CD4-positive, alpha-beta memory T cell (primary cell): Measurements from ENCODE around the gene C4orf54. TPM values are rescaled to one million over a fixed set of nuclear protein-coding genes. Genes with fewer than 3 reads are reported as not detected.

Experiments used
- CTCF ChIA-PET: fragments of 350-600 bp; sonication (Branson Sonifier 250); formaldehyde crosslinking; loops from one replicate; lab custom pipeline; 2021; ENCODE audit warnings: inconsistent platforms; ENCODE audit not compliant: partially characterized antibody; lab: Charles Lee
- POLR2A ChIA-PET: fragments of 350-600 bp; sonication (Branson Sonifier 250); formaldehyde crosslinking; loops from one replicate; lab custom pipeline; 2021; ENCODE audit not compliant: partially characterized antibody; lab: Charles Lee
- DNase-seq, 5 donors: peaks; one replicate each; pipeline versions ENCODE4 v3.0.0 to v3.0.0-alpha.2; 2020 to 2022; ENCODE audit warnings: mixed read lengths in 1 of 5
- H3K27ac ChIP-seq: one replicate; pipeline ENCODE4 v1.7.0; 2013; ENCODE audit warnings: low read depth, low read length
- H3K27me3 ChIP-seq: 2 replicates; pipeline ENCODE4 v1.7.0; 2013; ENCODE audit warnings: mild to moderate bottlenecking, low read length, moderate library complexity; ENCODE audit not compliant: insufficient read depth
- H3K36me3 ChIP-seq: 2 replicates; pipeline ENCODE4 v1.7.0; 2013; ENCODE audit warnings: mild to moderate bottlenecking, low read length, moderate library complexity; ENCODE audit not compliant: insufficient read depth
- H3K4me1 ChIP-seq: 2 replicates; pipeline ENCODE4 v1.7.0; 2013; ENCODE audit warnings: mild to moderate bottlenecking, low read length, moderate library complexity; ENCODE audit not compliant: insufficient read depth
- H3K4me3 ChIP-seq, 2 donors: one replicate each; pipeline ENCODE4 v1.7.0; 2013; ENCODE audit warnings: low read length in 2 of 2, mild to moderate bottlenecking in 1 of 2
- H3K9me3 ChIP-seq, 2 donors: one replicate each; pipeline ENCODE4 v1.7.0; 2013; ENCODE audit warnings: low read length in 2 of 2, control low read depth in 1 of 2; ENCODE audit not compliant: control insufficient read depth in 1 of 2
- H3K27ac Mint-ChIP-seq, 7 donors: one replicate each; pipeline ENCODE4 v1.8.0; 2020 to 2021; ENCODE audit warnings: mixed read lengths in 7 of 7, mild to moderate bottlenecking in 6 of 7, inconsistent platforms in 3 of 7, moderate library complexity in 3 of 7
- H3K27me3 Mint-ChIP-seq, 2 donors: one replicate each; pipeline ENCODE4 v1.8.0; 2020 to 2021; ENCODE audit warnings: mixed read lengths in 2 of 2
- H3K36me3 Mint-ChIP-seq, 2 donors: one replicate each; pipeline ENCODE4 v1.8.0; 2020 to 2021; ENCODE audit warnings: mixed read lengths in 2 of 2, inconsistent platforms in 1 of 2, mild to moderate bottlenecking in 1 of 2
- H3K4me1 Mint-ChIP-seq, 4 donors: one replicate each; pipeline ENCODE4 v1.8.0; 2020 to 2021; ENCODE audit warnings: mixed read lengths in 4 of 4, mild to moderate bottlenecking in 1 of 4
- H3K4me3 Mint-ChIP-seq, 8 donors: one replicate each; pipeline ENCODE4 v1.8.0; 2020 to 2021; ENCODE audit warnings: mixed read lengths in 8 of 8, mild to moderate bottlenecking in 7 of 8, moderate library complexity in 6 of 8, inconsistent platforms in 3 of 8
- H3K9me3 Mint-ChIP-seq, 8 donors: one replicate each; pipeline ENCODE4 v1.8.0; 2020 to 2021; ENCODE audit warnings: mixed read lengths in 8 of 8, mild to moderate bottlenecking in 5 of 8, inconsistent platforms in 3 of 8, moderate library complexity in 1 of 8
- intact Hi-C: fragments of 100-400 bp; cut with micrococcal nuclease; formaldehyde crosslinking; loops from one replicate; pipeline ENCODE4 v1.15.1; 2023
- polyA plus RNA-seq, 2 donors: library from polyadenylated mRNA; unstranded; fragments of 300-500 nt; fragmentation: Illumina TruSeq; gene quantifications; one replicate each; pipeline ENCODE4 v1.2.3, GENCODE V29; 2021
- total RNA-seq, 2 experiments: library from RNA; stranded (reverse); gene quantifications; one replicate each; pipeline ENCODE4 v1.2.3, GENCODE V29; 2021

The C4orf54 gene
- total and polyA plus RNA-seq, 4 experiments from 2014 or later: not detected

DNA sequence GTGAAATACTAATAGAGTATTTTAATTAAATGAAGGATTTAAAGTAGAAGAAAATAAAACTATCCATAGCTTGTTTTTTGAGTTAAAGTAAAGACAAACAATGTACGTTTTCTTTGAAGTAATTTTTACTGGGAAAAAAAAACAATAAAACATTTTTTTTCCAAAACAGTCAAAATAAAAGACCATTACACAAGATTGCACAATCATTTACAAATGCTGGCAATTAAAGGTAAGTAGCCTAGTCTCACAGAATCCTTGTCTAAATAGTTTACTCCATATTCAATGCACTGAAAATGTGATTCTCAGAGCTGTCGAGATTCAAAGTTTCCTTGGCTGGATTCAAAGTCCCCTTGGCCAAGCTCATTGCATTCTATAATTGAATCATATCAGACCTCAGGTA lies 21.2 kb downstream of the C4orf54 start:
- POLR2A ChIA-PET: no interaction called here

DNA sequence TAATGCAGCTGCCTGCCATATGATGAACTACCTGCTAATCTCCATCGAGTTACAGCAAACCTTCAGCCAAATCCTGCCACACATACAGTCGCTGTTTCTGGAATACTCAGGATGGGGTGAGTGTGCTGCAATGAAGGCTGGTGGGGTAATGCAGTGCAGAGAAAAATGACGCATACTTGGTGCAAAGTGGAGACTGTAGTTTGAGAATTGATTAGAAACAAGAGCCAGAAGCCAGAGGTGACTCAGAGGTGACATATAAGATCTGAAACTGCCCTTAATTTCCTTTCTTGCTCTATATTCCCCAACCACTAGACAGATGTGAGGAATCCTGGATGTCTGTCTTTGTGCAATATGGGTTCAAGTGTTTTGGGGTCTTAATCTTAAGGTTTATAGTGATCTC lies 22.0 kb downstream of the C4orf54 start:
- Histone ChIP-seq H3K4me3 (no peak overlapping the region), H3K27ac (no peak overlapping the region), H3K36me3 (no peaks in the 10 kb centered on the region), H3K4me1 (no peaks in the 10 kb centered on the region), H3K27me3 (no peaks in the 10 kb centered on the region), H3K9me3 (no peaks in the 10 kb centered on the region)
- no peak overlapping the region for H3K27ac Mint-ChIP-seq
- POLR2A ChIA-PET: no interaction called here
- CTCF ChIA-PET: interaction anchor here (0.6 kb wide), 1 partner anchor 1118 kb away, joined by 3 read pairs; no protein-coding TSS in a partner anchor
- no peak for DNase-seq
- H3K4me3 Mint-ChIP-seq: no peak overlapping the region
- no peaks in the 10 kb centered on the region for H3K9me3 Mint-ChIP-seq
- no peaks in the 10 kb centered on the region for H3K36me3 Mint-ChIP-seq
- intact Hi-C loops: no loop called here
- H3K27me3 Mint-ChIP-seq: peaks cover 0 to 4% of the 10 kb centered on the region in 2 donors
- H3K4me1 Mint-ChIP-seq: no peaks in the 10 kb centered on the region

More for the DNA sequence above, 21.2 kb downstream of the C4orf54 start:
- CTCF ChIA-PET: interaction anchor here (0.6 kb wide), 1 partner anchor 1119 kb away, joined by 3 read pairs; no protein-coding TSS in a partner anchor
- H3K27me3 Mint-ChIP-seq: peaks cover 0 to 6% of the 10 kb centered on the region in 2 donors
- Histone ChIP-seq H3K4me1 (no peaks in the 10 kb centered on the region), H3K27me3 (no peaks in the 10 kb centered on the region), H3K4me3 (no peak overlapping the region), H3K27ac (no peak overlapping the region), H3K36me3 (no peaks in the 10 kb centered on the region), H3K9me3 (no peaks in the 10 kb centered on the region)
- no peaks in the 10 kb centered on the region for H3K9me3 Mint-ChIP-seq
- no peak overlapping the region for H3K27ac Mint-ChIP-seq
- DNase-seq: no peak
- no peaks in the 10 kb centered on the region for H3K36me3 Mint-ChIP-seq
- H3K4me1 Mint-ChIP-seq: no peaks in the 10 kb centered on the region
- H3K4me3 Mint-ChIP-seq: no peak overlapping the region
- intact Hi-C loops: no loop called here

DNA sequence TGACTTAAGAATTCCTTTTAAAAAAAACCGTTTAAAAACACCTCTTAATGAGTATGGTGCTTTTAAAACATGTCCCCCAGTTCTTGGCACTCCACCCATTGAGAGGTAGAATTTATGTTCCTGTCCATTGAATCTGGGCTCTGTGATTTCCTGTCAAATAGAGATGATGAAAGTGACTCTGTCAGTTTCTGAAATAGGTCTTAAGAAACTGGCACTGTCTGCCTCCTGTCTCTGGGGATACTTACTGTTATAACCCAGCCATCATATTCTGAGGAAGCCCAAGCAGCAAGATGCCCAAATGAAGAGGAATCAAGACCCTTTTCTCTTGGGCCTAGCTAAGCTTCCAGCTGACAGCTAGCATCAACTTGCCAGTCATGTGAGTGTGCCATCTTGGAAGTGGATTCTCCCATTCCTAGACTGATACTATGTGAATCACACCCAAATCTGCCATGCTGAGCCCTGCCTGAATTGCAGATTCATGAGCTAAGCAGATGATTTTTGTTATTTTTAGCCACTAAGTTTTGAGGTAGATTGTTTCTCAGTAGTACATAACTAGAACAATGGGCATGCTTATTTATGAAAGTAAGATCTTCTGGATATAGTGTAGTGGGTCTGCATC lies 22.8 kb downstream of the C4orf54 start:
- H3K4me1 ChIP-seq: no peaks in the 10 kb centered on the region
- no peak overlapping the region for H3K27ac ChIP-seq
- POLR2A ChIA-PET: no interaction called here
- Mint-ChIP-seq H3K36me3 (no peaks in the 10 kb centered on the region), H3K4me3 (no peak overlapping the region), H3K27ac (no peak overlapping the region), H3K9me3 (no peaks in the 10 kb centered on the region), H3K4me1 (peaks cover 0 to 2% (median 0%) of the 10 kb centered on the region in 4 donors), H3K27me3 (peaks cover 0 to 1% of the 10 kb centered on the region in 2 donors)
- no peaks in the 10 kb centered on the region for H3K36me3 ChIP-seq
- DNase-seq: no peak
- CTCF ChIA-PET: no interaction called here
- no peak overlapping the region for H3K4me3 ChIP-seq
- H3K9me3 ChIP-seq: no peaks in the 10 kb centered on the region
- intact Hi-C loops: no loop called here
- no peaks in the 10 kb centered on the region for H3K27me3 ChIP-seq

DNA sequence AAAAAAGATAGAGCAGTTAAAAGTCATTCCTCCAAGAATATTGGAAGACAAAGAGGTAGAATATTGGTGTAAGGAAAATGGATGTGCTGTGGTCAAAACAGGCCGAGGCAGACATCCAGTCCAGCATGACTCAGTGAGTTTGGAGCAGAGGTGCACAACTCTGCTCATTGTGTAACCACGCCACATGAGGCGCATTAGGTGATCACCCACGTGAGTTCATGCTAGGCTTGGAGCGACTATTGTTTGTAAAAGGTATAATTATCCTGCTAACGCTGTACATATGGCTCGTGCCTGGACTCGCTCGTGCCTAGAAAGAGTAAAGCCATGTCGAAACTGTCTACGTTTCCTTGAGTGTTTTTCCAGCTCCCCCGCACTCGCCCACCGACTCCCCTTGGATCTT lies 23.9 kb downstream of the C4orf54 start:
- Histone ChIP-seq H3K27ac (no peak overlapping the region), H3K36me3 (no peaks in the 10 kb centered on the region), H3K27me3 (no peaks in the 10 kb centered on the region), H3K9me3 (no peaks in the 10 kb centered on the region), H3K4me3 (no peak overlapping the region), H3K4me1 (no peaks in the 10 kb centered on the region)
- CTCF ChIA-PET: no interaction called here
- no peak overlapping the region for H3K4me3 Mint-ChIP-seq
- H3K27ac Mint-ChIP-seq: no peak overlapping the region
- POLR2A ChIA-PET: no interaction called here
- H3K27me3 Mint-ChIP-seq: peaks cover 0 to 3% of the 10 kb centered on the region in 2 donors
- no peaks in the 10 kb centered on the region for H3K36me3 Mint-ChIP-seq
- DNase-seq: no peak
- intact Hi-C loops: no loop called here
- no peaks in the 10 kb centered on the region for H3K9me3 Mint-ChIP-seq
- H3K4me1 Mint-ChIP-seq: peaks cover 0 to 2% (median 0%) of the 10 kb centered on the region in 4 donors

DNA sequence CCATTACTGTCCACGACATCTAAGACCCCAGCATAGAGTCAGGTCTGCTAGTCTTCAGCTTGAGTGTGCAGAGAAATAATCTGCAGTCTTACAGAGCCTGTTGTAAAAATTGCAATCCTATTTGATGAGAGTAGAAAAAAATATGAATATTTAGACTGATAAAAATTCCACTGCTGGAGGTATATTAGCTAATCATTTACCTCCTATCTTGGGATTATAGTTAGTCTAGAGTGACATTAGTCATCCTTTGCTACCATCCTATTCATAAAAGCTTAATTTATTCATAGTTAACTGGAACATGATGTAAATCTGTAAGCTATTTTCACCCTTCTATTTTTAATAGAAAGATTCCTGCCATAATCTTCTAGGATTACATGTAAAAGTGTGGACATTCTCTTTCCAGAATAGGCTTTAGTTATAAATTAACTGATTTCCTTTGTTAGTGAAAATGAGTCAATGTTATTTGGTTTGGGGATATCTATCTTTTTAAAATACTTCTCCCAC lies 26.7 kb downstream of the C4orf54 start:
- H3K36me3 Mint-ChIP-seq: no peaks in the 10 kb centered on the region
- no peak for DNase-seq
- no peaks in the 10 kb centered on the region for H3K9me3 Mint-ChIP-seq

DNA sequence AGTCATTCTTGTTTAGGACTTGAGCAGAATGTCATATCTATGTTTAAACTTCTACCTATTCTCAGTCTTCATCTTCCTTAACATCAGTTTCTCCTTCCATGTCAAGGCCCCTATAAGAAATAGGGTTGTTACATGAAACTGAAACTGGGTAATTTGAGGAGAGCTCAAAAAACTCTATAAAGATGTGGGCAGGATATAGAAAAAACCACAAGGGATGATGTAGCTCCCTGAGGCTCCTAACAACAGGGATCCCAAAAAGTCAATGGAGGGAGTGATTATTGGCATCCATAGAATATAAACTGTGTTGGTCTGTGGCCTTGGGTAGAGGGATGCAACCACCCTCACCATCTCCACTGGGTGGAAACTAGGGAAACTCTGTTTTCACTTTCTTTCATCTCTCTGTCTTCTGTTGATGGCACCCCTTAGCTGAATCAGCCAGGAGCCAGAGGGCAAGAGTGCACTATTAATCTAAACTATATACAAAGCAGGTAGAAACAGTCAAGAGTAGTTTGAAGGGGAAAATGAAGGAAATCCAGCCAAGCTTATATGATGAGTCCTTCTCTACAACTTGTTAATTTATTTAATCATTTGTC lies 27.6 kb downstream of the C4orf54 start:
- Mint-ChIP-seq H3K36me3 (no peaks in the 10 kb centered on the region), H3K27me3 (peaks cover 0 to 3% of the 10 kb centered on the region in 2 donors), H3K4me3 (no peak overlapping the region), H3K9me3 (no peaks in the 10 kb centered on the region), H3K27ac (no peak overlapping the region), H3K4me1 (peaks cover 0 to 2% (median 0%) of the 10 kb centered on the region in 4 donors)
- no peaks in the 10 kb centered on the region for H3K36me3 ChIP-seq
- intact Hi-C loops: no loop called here
- POLR2A ChIA-PET: no interaction called here
- no peak overlapping the region for H3K27ac ChIP-seq
- H3K4me3 ChIP-seq: no peak overlapping the region
- CTCF ChIA-PET: no interaction called here
- no peak for DNase-seq
- no peaks in the 10 kb centered on the region for H3K27me3 ChIP-seq
- H3K9me3 ChIP-seq: no peaks in the 10 kb centered on the region
- H3K4me1 ChIP-seq: no peaks in the 10 kb centered on the region

More for the DNA sequence above, 26.7 kb downstream of the C4orf54 start:
- Histone ChIP-seq H3K4me3 (no peak overlapping the region), H3K27me3 (no peaks in the 10 kb centered on the region), H3K9me3 (no peaks in the 10 kb centered on the region), H3K27ac (no peak overlapping the region), H3K4me1 (no peaks in the 10 kb centered on the region), H3K36me3 (no peaks in the 10 kb centered on the region)
- H3K27ac Mint-ChIP-seq: no peak overlapping the region
- peaks cover 0 to 3% of the 10 kb centered on the region in 2 donors for H3K27me3 Mint-ChIP-seq
- intact Hi-C loops: no loop called here
- CTCF ChIA-PET: no interaction called here
- H3K4me3 Mint-ChIP-seq: no peak overlapping the region
- POLR2A ChIA-PET: no interaction called here
- peaks cover 0 to 2% (median 0%) of the 10 kb centered on the region in 4 donors for H3K4me1 Mint-ChIP-seq

DNA sequence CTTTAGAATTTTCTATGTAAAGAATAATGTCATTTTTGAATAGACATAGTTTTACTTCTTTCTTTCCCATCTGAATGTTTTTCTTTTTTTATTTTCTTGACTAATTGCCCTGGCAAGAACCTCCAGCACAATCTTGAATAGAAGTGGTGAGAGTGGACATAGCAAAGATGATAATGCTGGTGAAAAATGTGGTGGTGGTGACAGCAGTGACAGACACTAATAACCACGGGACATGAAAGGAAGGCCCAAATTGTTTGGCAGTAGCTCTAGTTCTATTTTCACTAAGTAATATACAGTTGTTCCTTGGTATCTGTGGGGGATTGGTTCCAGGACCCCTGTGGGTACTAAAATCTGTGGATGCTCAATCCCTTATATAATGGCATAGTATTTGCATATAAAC lies 29.6 kb downstream of the C4orf54 start:
- H3K27ac Mint-ChIP-seq: no peak overlapping the region
- no peak for DNase-seq
- peaks cover 0 to 4% (median under 1%) of the 10 kb centered on the region in 4 donors for H3K4me1 Mint-ChIP-seq
- no peaks in the 10 kb centered on the region for H3K4me1 ChIP-seq
- H3K9me3 Mint-ChIP-seq: no peaks in the 10 kb centered on the region
- H3K27me3 Mint-ChIP-seq: peaks cover 0 to 1% of the 10 kb centered on the region in 2 donors
- intact Hi-C loops: no loop called here
- no peaks in the 10 kb centered on the region for H3K36me3 ChIP-seq
- no peak overlapping the region for H3K4me3 Mint-ChIP-seq
- POLR2A ChIA-PET: no interaction called here
- no peaks in the 10 kb centered on the region for H3K27me3 ChIP-seq
- no peak overlapping the region for H3K4me3 ChIP-seq
- no peak overlapping the region for H3K27ac ChIP-seq
- H3K9me3 ChIP-seq: no peaks in the 10 kb centered on the region
- CTCF ChIA-PET: no interaction called here
- H3K36me3 Mint-ChIP-seq: no peaks in the 10 kb centered on the region
